GM12873 (cell line): ENCODE measurements around the gene SPECC1L.

Experiments
- CTCF ChIP-seq: IDR thresholded peaks from 2 replicates; pipeline ENCODE4 v1.5.1; 2012; ENCODE audit warnings: low read depth, mild to moderate bottlenecking, moderate library complexity, low read length, control low read depth; ENCODE audit not compliant: insufficient read depth; ENCODE audit errors: missing control alignments

Gene SPECC1L

GRCh38 chr22:24405631-24406321 is 135.1 kb downstream of the SPECC1L start:
- TF ChIP-seq CTCF: no peak

- no peak for TF ChIP-seq CTCF
Observed at GRCh38 chr22:24406322-24407277, 136.0 kb downstream of the SPECC1L start.

GRCh38 chr22:24407278-24407665 is 136.6 kb downstream of the SPECC1L start:
- no peak for TF ChIP-seq CTCF

GRCh38 chr22:24407884-24408283 is 137.3 kb downstream of the SPECC1L start:
- no peak for TF ChIP-seq CTCF

GRCh38 chr22:24408630-24409029 is 138.0 kb downstream of the SPECC1L start:
- no peak for TF ChIP-seq CTCF

- TF ChIP-seq CTCF: no peak
Observed at GRCh38 chr22:24409707-24410106, 139.1 kb downstream of the SPECC1L start.

GRCh38 chr22:24410110-24410856 is 139.7 kb downstream of the SPECC1L start:
- no peak for TF ChIP-seq CTCF
